Naive thymus-derived CD4-positive, alpha-beta T cell (primary cell): Measurements from ENCODE around the gene STXBP2. TPM values are rescaled to one million over a fixed set of nuclear protein-coding genes. Genes with fewer than 3 reads are reported as not detected.

Experiments used
- ATAC-seq: fragments of 150-1000 bp; cut with Tn5 transposase; 2 replicates; pipeline ENCODE4 v1.10.0; 2021; ENCODE audit warnings: mild to moderate bottlenecking, moderate library complexity
- CTCF ChIA-PET: fragments of 350-600 bp; sonication (Branson Sonifier 250); formaldehyde crosslinking; loops from one replicate; lab custom pipeline; 2021; ENCODE audit warnings: antibody characterized with exemption; lab: Charles Lee
- POLR2A ChIA-PET: fragments of 350-600 bp; sonication (Branson Sonifier 250); formaldehyde crosslinking; loops from one replicate; lab custom pipeline; 2021; ENCODE audit warnings: antibody characterized with exemption, inconsistent platforms; lab: Charles Lee
- DNase-seq, 9 donors: peaks; one replicate each; pipeline versions ENCODE4 v3.0.0 to v3.0.0-alpha.2; 2020 to 2022; ENCODE audit warnings: mixed read lengths in 1 of 9
- H3K27ac ChIP-seq: one replicate; pipeline ENCODE4 v1.7.0; 2013; ENCODE audit warnings: mild to moderate bottlenecking, low read depth, low read length, moderate library complexity
- H3K27me3 ChIP-seq, 2 donors: one replicate each; pipeline ENCODE4 v1.7.0; 2013; ENCODE audit warnings: low read length in 2 of 2, mild to moderate bottlenecking in 2 of 2, moderate library complexity in 2 of 2; ENCODE audit not compliant: control insufficient read depth in 2 of 2, insufficient read depth in 2 of 2
- H3K36me3 ChIP-seq, 3 experiments: 1 replicate in 2 of 3; 2 replicates in 1 of 3; pipeline ENCODE4 v1.7.0; 2013; ENCODE audit warnings: low read length in 3 of 3, mild to moderate bottlenecking in 3 of 3, moderate library complexity in 1 of 3; ENCODE audit not compliant: insufficient read depth in 3 of 3, control insufficient read depth in 2 of 3
- H3K4me1 ChIP-seq, 2 donors: one replicate each; pipeline ENCODE4 v1.7.0; 2013; ENCODE audit warnings: low read length in 2 of 2, mild to moderate bottlenecking in 2 of 2, moderate library complexity in 1 of 2; ENCODE audit not compliant: control insufficient read depth in 2 of 2, insufficient read depth in 2 of 2
- H3K4me3 ChIP-seq: 2 replicates; pipeline ENCODE4 v1.7.0; 2013; ENCODE audit warnings: mild to moderate bottlenecking, low read length
- H3K9me3 ChIP-seq, 3 experiments: 1 replicate in 2 of 3; 2 replicates in 1 of 3; pipeline ENCODE4 v1.7.0; 2013; ENCODE audit warnings: low read length in 3 of 3; ENCODE audit not compliant: control insufficient read depth in 2 of 3
- H3K27ac Mint-ChIP-seq, 9 donors: one replicate each; pipeline ENCODE4 v1.8.0; 2020 to 2022; ENCODE audit warnings: mixed read lengths in 9 of 9, mild to moderate bottlenecking in 8 of 9, moderate library complexity in 5 of 9, inconsistent platforms in 2 of 9
- H3K27me3 Mint-ChIP-seq, 5 donors: one replicate each; pipeline ENCODE4 v1.8.0; 2021 to 2022; ENCODE audit warnings: mixed read lengths in 5 of 5, mild to moderate bottlenecking in 1 of 5
- H3K36me3 Mint-ChIP-seq, 5 donors: one replicate each; pipeline ENCODE4 v1.8.0; 2020 to 2022; ENCODE audit warnings: mixed read lengths in 5 of 5, mild to moderate bottlenecking in 3 of 5, inconsistent platforms in 1 of 5
- H3K4me1 Mint-ChIP-seq, 7 donors: one replicate each; pipeline ENCODE4 v1.8.0; 2020 to 2022; ENCODE audit warnings: mixed read lengths in 7 of 7, mild to moderate bottlenecking in 3 of 7, inconsistent platforms in 1 of 7
- H3K4me3 Mint-ChIP-seq, 10 donors: one replicate each; pipeline ENCODE4 v1.8.0; 2020 to 2022; ENCODE audit warnings: mild to moderate bottlenecking in 10 of 10, mixed read lengths in 10 of 10, moderate library complexity in 6 of 10, inconsistent platforms in 2 of 10
- H3K9me3 Mint-ChIP-seq, 11 donors: one replicate each; pipeline ENCODE4 v1.8.0; 2020 to 2022; ENCODE audit warnings: mixed read lengths in 11 of 11, mild to moderate bottlenecking in 4 of 11, inconsistent platforms in 1 of 11, moderate library complexity in 1 of 11
- intact Hi-C, 2 donors: fragments of 100-400 bp; cut with micrococcal nuclease; formaldehyde crosslinking; loops; one replicate each; pipeline ENCODE4 v1.15.1; 2023
- polyA plus RNA-seq, 2 donors: library from polyadenylated mRNA; unstranded; fragments of 300-500 nt; fragmentation: Illumina TruSeq; gene quantifications; one replicate each; pipeline ENCODE4 v1.2.3, GENCODE V29; 2021
- total RNA-seq, 6 experiments: library from RNA in 5 of 6; stranded (reverse) in 5 of 6; gene quantifications; 1 replicate in 5 of 6; 2 replicates in 1 of 6; pipeline ENCODE4 v1.2.3 and lab custom pipeline; 2021 to 2026

The STXBP2 gene
- total and polyA plus RNA-seq, 7 experiments from 2014 or later = 52.8 to 411 (median 176) TPM

DNA sequence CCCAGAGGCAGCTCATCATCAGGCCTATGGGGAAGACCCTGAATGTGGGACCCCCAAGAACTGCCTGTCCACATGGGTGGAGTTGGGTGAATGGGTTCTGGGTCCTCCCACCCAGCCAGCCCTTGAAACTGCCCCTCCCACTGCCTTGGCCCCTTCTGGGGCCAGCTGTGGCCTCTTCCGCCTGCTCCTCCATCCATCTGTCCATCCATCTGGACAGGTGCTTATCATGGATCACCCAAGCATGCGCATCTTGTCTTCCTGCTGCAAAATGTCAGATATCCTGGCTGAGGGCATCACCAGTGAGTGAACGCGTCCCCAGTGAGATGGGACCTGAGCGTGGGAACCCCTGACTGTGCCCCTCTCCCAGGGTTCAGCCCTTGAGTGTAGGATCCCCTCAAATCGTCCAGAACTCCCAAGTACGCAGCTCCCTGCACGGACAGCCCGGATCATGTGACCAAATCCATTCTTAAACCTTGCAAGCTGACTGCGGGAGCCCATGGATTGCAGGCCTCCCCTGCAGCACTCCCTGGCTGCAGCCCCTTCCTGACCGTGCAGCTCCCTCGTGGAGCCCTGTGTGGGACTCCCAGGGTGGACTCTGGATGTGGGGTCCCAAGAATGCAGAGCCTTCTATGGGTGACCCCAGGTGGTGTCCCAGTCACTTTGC lies 2.0 kb downstream of the STXBP2 start:
- Mint-ChIP-seq H3K4me1 (peaks cover 15 to 46% (median 34%) of the 10 kb centered on the region in 7 donors), H3K9me3 (peaks cover 0 to 5% (median 0%) of the 10 kb centered on the region in 11 donors), H3K27ac (peak overlapping the region in 6 of 9 donors; percentile 1 to 87 (median 63)), H3K27me3 (no peaks in the 10 kb centered on the region), H3K4me3 (peak overlapping the region in 7 of 10 donors; percentile 15 to 89 (median 57)), H3K36me3 (peaks cover 0 to 17% (median 6%) of the 10 kb centered on the region in 5 donors)
- Histone ChIP-seq H3K9me3 (no peaks in the 10 kb centered on the region), H3K27ac (peak overlapping the region; percentile 89), H3K36me3 (peaks cover 0 to 34% (median 0%) of the 10 kb centered on the region in 3 experiments), H3K27me3 (no peaks in the 10 kb centered on the region), H3K4me1 (peaks cover 10 to 20% of the 10 kb centered on the region in 2 donors), H3K4me3 (no peak overlapping the region)
- ChIA-PET CTCF (interaction anchor here (0.8 kb wide), 1 partner anchor 42 kb away, joined by 3 read pairs; the partner anchor contains the start of gene TRAPPC5), POLR2A (interaction anchor here (0.7 to 2.9 kb wide), 4 partner anchors 9 to 126 kb away, joined by 3 to 15 read pairs (median 3); partner anchors contain the start of genes PET100, TRAPPC5 and XAB2)
- ATAC-seq = no peak
- DNase-seq = no peak
- intact Hi-C loops = no loop called here

DNA sequence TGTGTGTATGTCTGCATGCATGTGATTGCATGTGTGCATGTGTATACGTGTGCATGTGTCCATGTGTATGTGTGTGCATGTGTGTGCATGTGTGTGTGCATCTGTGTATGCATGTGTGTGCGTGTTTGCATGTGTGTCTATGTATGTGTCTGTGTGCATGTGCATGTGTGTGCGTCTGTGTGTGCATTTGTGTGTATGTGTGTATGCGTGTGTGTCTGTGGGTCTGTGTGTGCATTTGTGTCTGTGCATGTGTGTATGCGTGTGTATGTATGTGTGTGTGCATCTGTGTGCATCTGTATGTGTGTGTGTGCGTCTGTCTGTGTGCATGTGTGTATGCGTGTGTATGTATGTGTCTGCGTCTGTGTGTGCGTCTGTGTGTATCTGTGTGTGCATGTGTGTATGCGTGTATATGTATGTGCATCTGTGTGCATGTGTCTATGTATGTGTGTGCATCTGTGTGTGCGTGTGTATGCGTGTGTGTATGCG lies 3.0 kb downstream of the STXBP2 start:
- intact Hi-C loops = no loop called here
- H3K4me1 ChIP-seq = peaks cover 10 to 20% of the 10 kb centered on the region in 2 donors
- no peak overlapping the region for H3K27ac ChIP-seq
- H3K27ac Mint-ChIP-seq = peak overlapping the region in 3 of 9 donors; percentile 62 to 83 (median 81)
- no peaks in the 10 kb centered on the region for H3K27me3 Mint-ChIP-seq
- no peak for DNase-seq
- no peaks in the 10 kb centered on the region for H3K9me3 ChIP-seq
- H3K9me3 Mint-ChIP-seq = peaks cover 0 to 5% (median 0%) of the 10 kb centered on the region in 11 donors
- CTCF ChIA-PET = no interaction called here
- no peaks in the 10 kb centered on the region for H3K27me3 ChIP-seq
- POLR2A ChIA-PET = interaction anchor here (2.9 kb wide), 1 partner anchor 10 kb away, joined by 15 read pairs; the partner anchor contains the start of genes PET100 and XAB2
- H3K4me3 Mint-ChIP-seq = peak overlapping the region in 9 of 10 donors; percentile 1 to 74 (median 40)
- H3K4me1 Mint-ChIP-seq = peaks cover 15 to 41% (median 34%) of the 10 kb centered on the region in 7 donors
- ATAC-seq = no peak
- H3K4me3 ChIP-seq = no peak overlapping the region
- peaks cover 0 to 20% (median 8%) of the 10 kb centered on the region in 5 donors for H3K36me3 Mint-ChIP-seq
- peaks cover 0 to 43% (median 3%) of the 10 kb centered on the region in 3 experiments for H3K36me3 ChIP-seq

DNA sequence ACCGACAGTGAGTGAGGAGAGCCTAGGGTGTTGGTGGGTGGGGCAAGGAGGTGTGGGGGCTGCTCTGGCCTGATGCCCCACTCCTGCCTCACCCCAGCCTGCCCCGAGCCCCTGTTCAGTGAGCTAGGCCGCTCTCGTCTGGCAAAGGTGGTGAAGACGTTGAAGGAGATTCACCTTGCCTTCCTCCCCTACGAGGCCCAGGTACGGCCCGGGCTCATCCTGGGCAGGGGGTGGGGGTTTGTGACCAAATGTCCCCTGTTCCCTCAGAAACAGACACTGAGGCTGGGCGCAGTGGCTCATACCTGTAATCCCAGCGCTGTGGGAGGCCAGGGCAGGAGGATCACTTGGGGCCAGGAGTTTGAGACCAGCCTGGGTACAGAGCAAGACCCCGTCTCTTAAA lies 3.9 kb downstream of the STXBP2 start:
- no peaks in the 10 kb centered on the region for H3K27me3 ChIP-seq
- peaks cover 0 to 5% (median 0%) of the 10 kb centered on the region in 11 donors for H3K9me3 Mint-ChIP-seq
- H3K4me3 Mint-ChIP-seq = no peak overlapping the region
- DNase-seq (no peak), ATAC-seq (no peak)
- H3K4me1 ChIP-seq = peaks cover 10 to 18% of the 10 kb centered on the region in 2 donors
- H3K4me1 Mint-ChIP-seq = peaks cover 9 to 33% (median 31%) of the 10 kb centered on the region in 7 donors
- intact Hi-C loops = no loop called here
- no peak overlapping the region for H3K4me3 ChIP-seq
- peaks cover 0 to 52% (median 3%) of the 10 kb centered on the region in 3 experiments for H3K36me3 ChIP-seq
- H3K27ac Mint-ChIP-seq = no peak overlapping the region
- no peaks in the 10 kb centered on the region for H3K9me3 ChIP-seq
- peaks cover 0 to 20% (median 8%) of the 10 kb centered on the region in 5 donors for H3K36me3 Mint-ChIP-seq
- H3K27ac ChIP-seq = no peak overlapping the region
- ChIA-PET CTCF (no interaction called here), POLR2A (interaction anchor here (0.6 to 0.8 kb wide), 3 partner anchors 11 to 313 kb away, joined by 3 read pairs; partner anchors contain the start of gene PET100)
- no peaks in the 10 kb centered on the region for H3K27me3 Mint-ChIP-seq

DNA sequence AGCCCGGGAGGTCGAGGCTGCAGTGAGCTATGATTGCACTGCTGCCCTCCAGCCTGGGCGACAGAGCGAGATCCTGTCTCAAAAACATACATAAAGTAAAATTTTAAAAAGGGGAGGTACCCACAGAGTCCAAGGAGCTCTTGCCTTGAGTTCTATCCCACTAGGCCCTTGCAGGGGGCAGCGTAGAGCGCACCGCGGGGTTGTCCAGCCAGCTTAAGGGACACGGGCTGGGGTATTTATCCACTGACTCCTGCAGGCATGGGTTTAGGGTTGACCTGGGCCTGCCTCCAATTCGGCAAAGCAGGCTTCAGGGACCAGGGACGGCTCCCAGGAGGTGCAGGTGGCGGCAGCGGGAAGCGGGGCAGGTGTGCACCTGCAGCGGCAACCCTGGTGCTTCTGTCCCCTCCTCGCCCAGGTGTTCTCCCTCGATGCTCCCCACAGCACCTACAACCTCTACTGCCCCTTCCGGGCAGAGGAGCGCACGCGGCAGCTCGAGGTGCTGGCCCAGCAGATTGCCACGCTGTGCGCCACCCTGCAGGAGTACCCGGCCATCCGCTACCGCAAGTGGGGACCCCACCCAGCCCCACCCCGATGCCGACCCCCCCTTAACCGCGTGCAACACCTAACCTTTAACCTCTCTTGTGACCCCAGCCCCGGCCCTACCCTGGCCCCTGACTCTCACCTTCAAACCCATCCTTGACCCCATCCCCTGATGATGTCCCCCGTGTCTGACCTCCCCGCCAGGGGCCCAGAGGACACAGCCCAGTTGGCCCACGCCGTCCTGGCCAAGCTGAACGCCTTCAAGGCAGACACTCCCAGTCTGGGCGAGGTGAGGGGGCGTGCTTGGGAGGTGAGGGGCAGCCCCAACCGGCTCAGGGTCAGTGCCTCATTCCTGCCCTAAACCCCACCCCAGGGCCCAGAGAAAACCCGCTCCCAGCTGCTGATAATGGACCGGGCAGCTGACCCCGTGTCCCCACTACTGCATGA lies 4.7 kb downstream of the STXBP2 start:
- CTCF ChIA-PET = interaction anchor here (0.7 kb wide), 1 partner anchor 158 kb away, joined by 3 read pairs; no protein-coding TSS in a partner anchor

DNA sequence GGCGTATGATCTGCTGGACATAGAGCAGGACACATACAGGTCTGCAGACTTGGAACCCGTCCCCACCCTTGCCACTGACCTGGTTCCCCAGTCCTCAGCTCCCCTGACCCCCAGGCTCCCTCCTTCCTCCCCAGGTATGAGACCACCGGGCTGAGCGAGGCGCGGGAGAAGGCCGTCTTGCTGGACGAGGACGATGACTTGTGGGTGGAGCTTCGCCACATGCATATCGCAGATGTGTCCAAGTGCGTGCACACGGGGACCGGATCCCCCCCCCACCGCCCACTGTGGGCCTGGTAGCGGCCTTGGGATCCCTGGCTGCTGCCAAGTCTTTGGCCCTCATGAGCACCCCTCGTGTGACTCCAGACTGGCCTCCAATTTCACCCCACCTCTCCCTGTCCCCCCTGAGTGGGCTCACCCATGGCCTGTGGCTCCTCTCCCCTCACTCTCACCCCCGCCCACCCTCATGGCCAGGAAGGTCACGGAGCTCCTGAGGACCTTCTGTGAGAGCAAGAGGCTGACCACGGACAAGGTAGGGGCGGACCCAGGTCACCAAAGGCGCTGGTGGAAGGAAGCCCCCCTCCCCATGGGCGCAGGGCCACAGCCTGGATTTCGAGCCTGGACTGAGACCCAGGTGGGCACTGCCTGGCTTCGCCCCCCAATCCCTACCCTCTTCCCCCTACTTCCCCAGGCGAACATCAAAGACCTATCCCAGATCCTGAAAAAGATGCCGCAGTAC lies 5.6 kb downstream of the STXBP2 start:
- ATAC-seq = no peak
- no peak overlapping the region for H3K27ac ChIP-seq
- peaks cover 0 to 7% of the 10 kb centered on the region in 2 donors for H3K4me1 ChIP-seq
- H3K4me3 Mint-ChIP-seq = no peak overlapping the region
- peak in 1 of 9 donors; percentile 8 for DNase-seq
- H3K36me3 ChIP-seq = peaks cover 0 to 68% (median 3%) of the 10 kb centered on the region in 3 experiments
- no peak overlapping the region for H3K27ac Mint-ChIP-seq
- H3K27me3 Mint-ChIP-seq = no peaks in the 10 kb centered on the region
- peaks cover 0 to 20% (median 8%) of the 10 kb centered on the region in 5 donors for H3K36me3 Mint-ChIP-seq
- peaks cover 0 to 5% (median 0%) of the 10 kb centered on the region in 11 donors for H3K9me3 Mint-ChIP-seq
- intact Hi-C loops = no loop called here
- H3K4me1 Mint-ChIP-seq = peaks cover 9 to 31% (median 21%) of the 10 kb centered on the region in 7 donors
- H3K4me3 ChIP-seq = no peak overlapping the region
- H3K27me3 ChIP-seq = no peaks in the 10 kb centered on the region
- CTCF ChIA-PET = interaction anchor here (0.7 kb wide), 1 partner anchor 157 kb away, joined by 3 read pairs; no protein-coding TSS in a partner anchor
- H3K9me3 ChIP-seq = no peaks in the 10 kb centered on the region
- POLR2A ChIA-PET = interaction anchor here (0.6 to 1.2 kb wide), 3 partner anchors 11 to 13 kb away, joined by 3 to 4 read pairs (median 3); partner anchors contain the start of gene PET100

More for the DNA sequence above, 4.7 kb downstream of the STXBP2 start:
- peaks cover 0 to 59% (median 3%) of the 10 kb centered on the region in 3 experiments for H3K36me3 ChIP-seq
- Mint-ChIP-seq H3K27ac (no peak overlapping the region), H3K4me1 (peaks cover 9 to 31% (median 24%) of the 10 kb centered on the region in 7 donors), H3K36me3 (peaks cover 0 to 20% (median 8%) of the 10 kb centered on the region in 5 donors), H3K27me3 (no peaks in the 10 kb centered on the region), H3K4me3 (no peak overlapping the region), H3K9me3 (peaks cover 0 to 5% (median 0%) of the 10 kb centered on the region in 11 donors)
- POLR2A ChIA-PET = interaction anchor here (0.6 to 1.2 kb wide), 5 partner anchors 12 to 314 kb away, joined by 3 to 4 read pairs (median 3); partner anchors contain the start of gene PET100
- H3K4me1 ChIP-seq = peaks cover 2 to 10% of the 10 kb centered on the region in 2 donors
- intact Hi-C loops = no loop called here
- H3K27me3 ChIP-seq = no peaks in the 10 kb centered on the region
- no peak overlapping the region for H3K27ac ChIP-seq
- no peak for ATAC-seq
- no peaks in the 10 kb centered on the region for H3K9me3 ChIP-seq
- DNase-seq = peak in 1 of 9 donors; percentile 9
- H3K4me3 ChIP-seq = no peak overlapping the region
